ENCODE results near the gene CLCN2. TPM values are rescaled to one million over a fixed set of nuclear protein-coding genes. Genes with fewer than 3 reads are reported as not detected.

Gene CLCN2
- total and polyA plus RNA-seq, 2 of the 8 experiments (the other 6 are each of a cell fraction or from before 2014, with no cell fraction given) = 13.7 to 16.1 TPM

- TF ChIP-seq NANOG (IDR thresholded peaks at IDR 0.05; ENCODE audit: insufficient read depth, low read depth, low read length, poor library complexity, severe bottlenecking) (no peak), HDAC6 (IDR thresholded peaks at IDR 0.05; ENCODE audit: low read depth, low read length) (no peak), JUN (IDR thresholded peaks at IDR 0.05; ENCODE audit: low read depth, low read length) (no peak), RFX5 (IDR thresholded peaks at IDR 0.05; ENCODE audit: borderline replicate concordance, low read depth, low read length) (no peak), SIRT6 (IDR thresholded peaks at IDR 0.05; ENCODE audit: low read length) (no peak), MAX (IDR thresholded peaks at IDR 0.05) (no peak)
- H2AK5ac ChIP-seq (ENCODE audit: low read depth, low read length) = no peak overlapping the region
- no peak overlapping the region for H4K8ac ChIP-seq (ENCODE audit: extremely low read depth, insufficient read depth, low read length)
- H2BK120ac ChIP-seq (replicated peaks; ENCODE audit: low read depth, low read length) = no peak overlapping the region
- peaks cover 20% of the 10 kb centered on the region for H3K23me2 ChIP-seq (ENCODE audit: low read depth, low read length)
- H4K91ac ChIP-seq (replicated peaks; ENCODE audit: insufficient read length, low read length) = no peak overlapping the region
- peaks cover 4 to 26% (median 20%) of the 10 kb centered on the region in 4 experiments; a peak in 5 of 8 replicates for H3K36me3 ChIP-seq (ENCODE audit: control insufficient read depth in 2 of 4, insufficient read depth in 4 of 4, low read length in 3 of 4)
- H3K79me1 ChIP-seq (ENCODE audit: low read depth, low read length) = no peaks in the 10 kb centered on the region
- no peak overlapping the region for H2BK20ac ChIP-seq (ENCODE audit: low read length)
- no peak overlapping the region for H3K14ac ChIP-seq (ENCODE audit: insufficient read length)
- H3K4me2 ChIP-seq (ENCODE audit: insufficient read depth in 1 of 2, low read depth in 2 of 2, low read length in 2 of 2) = no peak overlapping the region
- H2BK5ac ChIP-seq (ENCODE audit: low read depth, low read length) = no peak overlapping the region
- no peak overlapping the region for H3K4me3 ChIP-seq (ENCODE audit: extremely low read depth in 1 of 4, insufficient read depth in 2 of 4, low read depth in 3 of 4, low read length in 4 of 4)
- no peak for FAIRE-seq
- H3K56ac ChIP-seq (replicated peaks; ENCODE audit: insufficient read length, low read depth, low read length) = no peak overlapping the region
- H2BK12ac ChIP-seq (ENCODE audit: low read depth, low read length) = no peak overlapping the region
- H3K23ac ChIP-seq (ENCODE audit: insufficient read length) = no peak overlapping the region
- ChIA-PET POLR2A (ENCODE audit: partially characterized antibody) (interaction anchor here (1.0 to 2.5 kb wide), 3 partner anchors 7 to 23 kb away, joined by 4 to 5 read pairs (median 4); no protein-coding TSS in a partner anchor), CTCF (ENCODE audit: partially characterized antibody) (interaction anchor here (0.6 to 7.1 kb wide), 9 partner anchors 10 to 454 kb away, joined by 3 to 47 read pairs (median 4); partner anchors contain the start of gene VPS8)
- H3K79me2 ChIP-seq (ENCODE audit: control insufficient read depth in 1 of 2, insufficient read depth in 2 of 2, low read length in 2 of 2) = no peaks in the 10 kb centered on the region; a peak in 1 of 4 replicates
- no peak overlapping the region for H3K18ac ChIP-seq (ENCODE audit: extremely low read depth, low read length)
- H4K20me1 ChIP-seq (replicated peaks in 1 of 2; ENCODE audit: control insufficient read depth in 1 of 2, insufficient read depth in 2 of 2, low read length in 2 of 2) = peaks cover 4 to 8% of the 10 kb centered on the region in 2 experiments
- H3K9ac ChIP-seq (replicated peaks in 1 of 4; ENCODE audit: extremely low read depth in 1 of 4, low read depth in 3 of 4, low read length in 3 of 4) = no peak overlapping the region
- H3K9me3 ChIP-seq (ENCODE audit: insufficient read depth in 2 of 2, low read depth in 1 of 2, low read length in 1 of 2) = no peaks in the 10 kb centered on the region
- H3K4ac ChIP-seq (replicated peaks; ENCODE audit: insufficient read length, low read depth, low read length) = no peak overlapping the region
- H4K5ac ChIP-seq (ENCODE audit: insufficient read length, low read depth, low read length) = no peak overlapping the region
- H3K27me3 ChIP-seq (replicated peaks in 1 of 4; ENCODE audit: control insufficient read depth in 3 of 4, extremely low read depth in 1 of 4, insufficient read depth in 3 of 4, low read length in 3 of 4) = peaks cover 0 to 8% (median 3%) of the 10 kb centered on the region in 4 experiments; a peak in 3 of 7 replicates
- no peak overlapping the region for H2AFZ ChIP-seq (ENCODE audit: low read length)
- H3K27ac ChIP-seq (ENCODE audit: low read depth, low read length) = no peak overlapping the region
- peaks cover 3 to 18% (median 12%) of the 10 kb centered on the region in 4 experiments for H3K4me1 ChIP-seq (replicated peaks in 1 of 4; ENCODE audit: control insufficient read depth in 3 of 4, insufficient read depth in 4 of 4, low read length in 3 of 4)
- H2BK15ac ChIP-seq (ENCODE audit: low read length) = no peak overlapping the region
- 89% methylated on average over 10 of the region's 12 CpGs; no CpG with 5 or more reads in 1 of the 2 experiments for WGBS, 2 experiments (ENCODE audit: extremely low coverage in 1 of 2, insufficient coverage in 1 of 2, insufficient read length in 1 of 2, insufficient replicate concordance in 2 of 2, low coverage in 1 of 2, low lambda C conversion rate in 2 of 2, missing lambda C conversion rate in 1 of 2)
- no peak for DNase-seq (ENCODE audit: low read depth in 1 of 2, low spot score in 2 of 2)
Observed at GRCh38 chr3:184358124-184358767, 3.2 kb downstream of the CLCN2 start.
